Activated CD4-positive, alpha-beta T cell treated with anti-CD3 and anti-CD28 coated beads, Interleukin-2, amount 10 ng/mL, durations not matched to agents 24 days and 14 days (primary cell): ENCODE results near the gene UBE2L3. TPM values are rescaled to one million over a fixed set of nuclear protein-coding genes. Genes with fewer than 3 reads are reported as not detected.
A peak's percentile ranks its signal among the peaks of the same experiment; 100 is the strongest.
"Not testable (repeated sequence)": the region's sequence is repeated elsewhere in the genome, so short reads cannot be mapped to it uniquely, and the experiment has no call there.

Experiments
- DNase-seq: peaks from one replicate; pipeline ENCODE4 v3.0.0; 2022
- H3K27ac Mint-ChIP-seq: one replicate; pipeline ENCODE4 v1.8.0; 2022; ENCODE audit warnings: mild to moderate bottlenecking, mixed read lengths
- H3K27me3 Mint-ChIP-seq: one replicate; pipeline ENCODE4 v1.8.0; 2022; ENCODE audit warnings: mixed read lengths
- H3K36me3 Mint-ChIP-seq: one replicate; pipeline ENCODE4 v1.8.0; 2022; ENCODE audit warnings: low read depth, mild to moderate bottlenecking, mixed read lengths
- H3K4me1 Mint-ChIP-seq: one replicate; pipeline ENCODE4 v1.8.0; 2021; ENCODE audit warnings: mixed read lengths
- H3K4me3 Mint-ChIP-seq: one replicate; pipeline ENCODE4 v1.8.0; 2022; ENCODE audit warnings: mild to moderate bottlenecking, moderate library complexity, mixed read lengths
- H3K9me3 Mint-ChIP-seq: one replicate; pipeline ENCODE4 v1.8.0; 2021; ENCODE audit warnings: mixed read lengths
- intact Hi-C: fragments of 100-400 bp; cut with micrococcal nuclease; formaldehyde crosslinking; loops from one replicate; pipeline ENCODE4 v1.15.1; 2023
- total RNA-seq: library from RNA; stranded (reverse); gene quantifications from 2 replicates; pipeline ENCODE4 v1.2.3, GENCODE V29; 2022

The UBE2L3 gene
- total RNA-seq, 1 donor from 2014 or later, result 63.3 TPM

DNA sequence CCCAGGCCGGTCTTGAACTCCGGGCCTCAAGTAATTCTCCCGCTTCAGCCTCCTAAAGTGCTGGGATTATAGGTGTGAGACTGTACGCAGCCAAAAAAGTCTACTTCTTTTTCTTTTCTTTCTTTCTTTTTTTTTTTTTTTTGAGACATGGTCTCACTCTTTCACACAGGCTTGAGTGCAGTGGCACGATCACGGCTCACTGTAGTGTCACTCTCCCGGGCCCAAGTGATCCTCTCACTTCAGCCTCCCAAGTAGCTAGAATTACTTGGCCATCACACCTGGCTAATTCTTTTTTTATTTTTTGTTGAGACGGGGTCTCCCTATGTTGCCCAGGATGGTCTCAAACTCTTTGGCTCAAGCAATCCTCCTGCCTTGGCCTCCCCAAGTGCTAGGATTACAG is 3.6 kb upstream of the UBE2L3 start:
- H3K4me1 Mint-ChIP-seq, result peaks cover 5% of the 10 kb centered on the region
- H3K27me3 Mint-ChIP-seq, result peaks cover 8% of the 10 kb centered on the region
- H3K27ac Mint-ChIP-seq, result no peak overlapping the region
- H3K36me3 Mint-ChIP-seq, result peaks cover 5% of the 10 kb centered on the region
- H3K4me3 Mint-ChIP-seq, result no peak overlapping the region
- intact Hi-C loops, result no loop called here
- H3K9me3 Mint-ChIP-seq, result no peaks in the 10 kb centered on the region
- no peak for DNase-seq

- H3K4me3 Mint-ChIP-seq, result no peak overlapping the region
- H3K4me1 Mint-ChIP-seq, result peaks cover 7% of the 10 kb centered on the region
- no peak overlapping the region for H3K27ac Mint-ChIP-seq
- peaks cover 7% of the 10 kb centered on the region for H3K36me3 Mint-ChIP-seq
- DNase-seq, result no peak
- H3K27me3 Mint-ChIP-seq, result peaks cover 8% of the 10 kb centered on the region
- no peaks in the 10 kb centered on the region for H3K9me3 Mint-ChIP-seq
- intact Hi-C loops, result no loop called here
These were observed 3.1 kb upstream of the UBE2L3 start for GRCh38 chr22:21564411-21564810.

DNA sequence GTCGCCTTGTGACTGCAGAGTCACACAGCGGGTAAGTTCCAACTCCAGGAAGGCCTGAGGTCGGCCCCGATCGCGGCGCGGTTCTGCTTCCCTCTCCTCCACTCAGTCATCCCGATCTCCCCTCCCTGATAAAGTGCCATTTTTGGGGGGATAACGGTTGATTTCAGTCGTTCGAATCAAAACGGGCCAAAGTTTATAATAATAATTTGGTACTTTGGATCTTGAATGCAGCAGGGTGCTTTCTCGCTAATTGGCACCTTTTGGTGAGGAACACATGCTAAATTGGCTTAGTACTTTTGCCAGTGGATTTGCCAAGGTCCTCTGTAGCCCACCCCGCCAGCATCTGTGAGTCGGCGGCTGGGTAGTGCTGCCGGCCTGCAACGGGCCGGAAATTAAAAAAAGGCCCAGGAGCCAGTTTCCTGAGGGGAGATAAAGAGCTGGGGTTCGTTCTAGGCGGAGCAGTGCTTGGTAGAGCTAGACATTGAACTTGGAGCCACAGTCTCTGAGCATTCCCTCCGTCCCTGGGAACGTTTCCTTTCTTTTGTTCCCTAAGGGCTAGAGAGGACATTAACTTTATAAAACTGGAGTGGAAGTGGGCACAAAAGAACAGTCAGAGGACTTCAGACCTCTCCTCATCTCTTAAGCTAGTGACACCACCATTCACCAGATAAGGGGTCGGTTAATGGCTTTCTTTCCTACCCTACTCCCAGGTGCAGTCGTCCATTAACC is 997 bp downstream of the UBE2L3 start:
- intact Hi-C loops, result no loop called here
- peaks cover 33% of the 10 kb centered on the region for H3K4me1 Mint-ChIP-seq
- H3K27ac Mint-ChIP-seq, result peak overlapping the region; percentile 90
- no peaks in the 10 kb centered on the region for H3K27me3 Mint-ChIP-seq
- H3K9me3 Mint-ChIP-seq, result no peaks in the 10 kb centered on the region
- peaks cover 24% of the 10 kb centered on the region for H3K36me3 Mint-ChIP-seq
- H3K4me3 Mint-ChIP-seq, result peak overlapping the region; percentile 90
- DNase-seq, result peak; percentile 77

GRCh38 chr22:21569076-21569427 is 1.5 kb downstream of the UBE2L3 start:
- Mint-ChIP-seq H3K36me3 (peaks cover 24% of the 10 kb centered on the region), H3K4me1 (peaks cover 37% of the 10 kb centered on the region), H3K4me3 (peak overlapping the region; percentile 90), H3K27ac (peak overlapping the region; percentile 90)
- H3K9me3 Mint-ChIP-seq, H3K27me3 Mint-ChIP-seq, DNase-seq, intact Hi-C loops: not testable (repeated sequence)

GRCh38 chr22:21569459-21570170 is 2.1 kb downstream of the UBE2L3 start:
- intact Hi-C loops, result no loop called here
- H3K27ac Mint-ChIP-seq, result peak overlapping the region; percentile 73
- DNase-seq, result peak; percentile 59

DNA sequence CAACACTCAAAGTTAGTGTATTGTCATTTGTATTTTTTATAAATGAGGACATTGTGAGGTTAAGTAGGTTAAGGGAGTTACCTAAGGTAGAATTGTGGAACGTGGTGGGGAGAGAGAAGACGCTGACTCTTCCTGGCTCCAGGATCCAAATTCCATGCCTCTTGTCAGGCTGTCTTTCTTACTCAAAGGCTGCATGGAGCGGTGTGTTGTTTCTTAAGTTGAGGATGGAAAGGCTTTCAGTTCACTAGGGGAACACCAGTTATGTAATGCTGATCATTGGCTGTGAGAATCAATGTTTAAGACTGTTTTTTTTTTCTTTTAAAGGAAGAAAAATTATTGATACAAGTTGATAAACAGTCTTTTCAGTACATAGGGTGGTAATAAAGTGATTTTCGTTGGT is 2.9 kb downstream of the UBE2L3 start:
- Mint-ChIP-seq H3K27ac (no peak overlapping the region), H3K9me3 (no peaks in the 10 kb centered on the region), H3K4me1 (peaks cover 42% of the 10 kb centered on the region), H3K27me3 (no peaks in the 10 kb centered on the region), H3K4me3 (peak overlapping the region; percentile 90), H3K36me3 (peaks cover 24% of the 10 kb centered on the region)
- intact Hi-C loops, result no loop called here
- no peak for DNase-seq

More at GRCh38 chr22:21569459-21570170, 2.1 kb downstream of the UBE2L3 start:
- peak overlapping the region; percentile 90 for H3K4me3 Mint-ChIP-seq
- peaks cover 24% of the 10 kb centered on the region for H3K36me3 Mint-ChIP-seq
- no peaks in the 10 kb centered on the region for H3K9me3 Mint-ChIP-seq
- peaks cover 42% of the 10 kb centered on the region for H3K4me1 Mint-ChIP-seq
- H3K27me3 Mint-ChIP-seq, result no peaks in the 10 kb centered on the region

DNA sequence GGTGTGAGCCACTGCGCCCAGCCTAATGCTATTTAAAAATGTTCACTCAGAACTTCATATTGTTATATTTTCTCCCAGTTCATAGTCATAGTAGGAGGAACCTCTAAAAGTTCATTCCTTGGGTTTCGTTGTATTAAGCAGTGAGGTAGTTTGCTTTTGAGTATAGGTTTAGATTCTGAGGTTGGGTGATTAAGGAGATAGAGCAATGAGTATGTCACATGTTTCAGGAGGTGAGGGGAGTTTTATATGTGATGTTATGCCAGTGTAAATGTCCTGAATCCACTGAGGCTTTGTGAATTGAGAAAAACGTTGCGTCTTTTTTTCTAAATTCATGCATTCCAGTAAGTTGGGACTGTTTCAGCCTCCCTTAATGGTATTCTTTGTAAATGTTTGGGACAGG is 4.2 kb downstream of the UBE2L3 start:
- Mint-ChIP-seq H3K36me3 (peaks cover 25% of the 10 kb centered on the region), H3K4me3 (peak overlapping the region; percentile 73), H3K27ac (peak overlapping the region; percentile 84), H3K9me3 (no peaks in the 10 kb centered on the region), H3K27me3 (no peaks in the 10 kb centered on the region), H3K4me1 (peaks cover 42% of the 10 kb centered on the region)
- intact Hi-C loops, result loop anchor here (1.0 kb wide), 1 partner anchor 17 kb away; no protein-coding TSS in a partner anchor
- DNase-seq, result no peak

- Mint-ChIP-seq H3K9me3 (no peaks in the 10 kb centered on the region), H3K27me3 (no peaks in the 10 kb centered on the region), H3K4me3 (no peak overlapping the region), H3K4me1 (peaks cover 48% of the 10 kb centered on the region), H3K27ac (no peak overlapping the region), H3K36me3 (peaks cover 29% of the 10 kb centered on the region)
- DNase-seq, result no peak
- intact Hi-C loops, result no loop called here
These were observed 5.8 kb downstream of the UBE2L3 start for GRCh38 chr22:21573293-21573734.

DNA sequence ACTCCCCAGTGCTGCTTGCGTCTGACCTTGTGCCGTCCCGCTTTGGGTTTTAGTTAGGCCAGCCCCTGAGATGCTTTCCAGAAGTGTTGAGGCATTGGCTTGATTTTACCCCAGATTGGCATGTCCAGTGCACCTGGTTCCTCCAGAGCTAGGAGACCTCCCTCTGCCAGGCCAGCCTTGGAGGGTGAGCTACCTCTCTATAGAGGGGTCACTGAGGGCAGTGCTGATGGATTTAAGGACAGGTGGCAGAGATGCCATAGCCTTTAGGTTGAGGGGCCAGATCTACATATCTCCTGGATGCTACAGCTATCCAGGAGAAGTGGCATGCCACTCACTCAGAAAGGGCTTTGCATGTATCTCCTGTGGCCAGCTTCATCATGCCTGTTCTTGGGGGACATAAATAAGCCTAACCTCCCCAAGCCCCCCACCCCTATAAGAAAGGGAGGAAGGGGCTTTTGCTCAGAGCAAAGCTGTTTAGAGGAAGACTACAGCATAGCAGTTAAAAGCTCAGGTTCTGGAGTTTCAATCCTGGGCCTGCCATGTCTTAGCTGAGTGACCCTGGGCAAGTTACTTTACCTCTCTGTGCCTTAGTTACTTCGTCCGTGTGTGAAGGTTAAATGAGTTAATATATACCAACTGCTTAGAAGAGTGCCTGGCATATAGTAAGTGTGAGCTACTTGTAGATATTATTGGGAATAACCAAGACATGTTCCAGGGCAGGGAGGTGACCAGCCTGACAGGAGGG is 6.4 kb downstream of the UBE2L3 start:
- H3K4me1 Mint-ChIP-seq, result peaks cover 48% of the 10 kb centered on the region
- H3K27ac Mint-ChIP-seq, result peak overlapping the region; percentile 4
- peaks cover 25% of the 10 kb centered on the region for H3K36me3 Mint-ChIP-seq
- H3K4me3 Mint-ChIP-seq, result no peak overlapping the region
- no peak for DNase-seq
- no peaks in the 10 kb centered on the region for H3K9me3 Mint-ChIP-seq
- intact Hi-C loops, result no loop called here
- H3K27me3 Mint-ChIP-seq, result no peaks in the 10 kb centered on the region

GRCh38 chr22:21579474-21579851 is 11.9 kb downstream of the UBE2L3 start:
- Mint-ChIP-seq H3K27ac (no peak overlapping the region), H3K4me3 (no peak overlapping the region), H3K9me3 (no peaks in the 10 kb centered on the region), H3K36me3 (peaks cover 14% of the 10 kb centered on the region), H3K4me1 (peaks cover 20% of the 10 kb centered on the region), H3K27me3 (no peaks in the 10 kb centered on the region)
- intact Hi-C loops, result no loop called here
- DNase-seq, result no peak

- intact Hi-C loops, H3K4me3 Mint-ChIP-seq, H3K27me3 Mint-ChIP-seq, H3K9me3 Mint-ChIP-seq, DNase-seq, H3K27ac Mint-ChIP-seq: not testable (repeated sequence)
- Mint-ChIP-seq H3K4me1 (peaks cover 22% of the 10 kb centered on the region), H3K36me3 (peaks cover 18% of the 10 kb centered on the region)
These were observed 13.1 kb downstream of the UBE2L3 start for GRCh38 chr22:21580623-21581007.

- H3K27ac Mint-ChIP-seq, H3K27me3 Mint-ChIP-seq, intact Hi-C loops, H3K4me3 Mint-ChIP-seq, DNase-seq, H3K9me3 Mint-ChIP-seq: not testable (repeated sequence)
- Mint-ChIP-seq H3K36me3 (peaks cover 19% of the 10 kb centered on the region), H3K4me1 (peaks cover 22% of the 10 kb centered on the region)
These were observed 13.6 kb downstream of the UBE2L3 start for GRCh38 chr22:21581009-21581713.

- intact Hi-C loops, result no loop called here
These were observed 15.6 kb downstream of the UBE2L3 start for GRCh38 chr22:21582801-21583740.

More at GRCh38 chr22:21582801-21583740, 15.6 kb downstream of the UBE2L3 start:
- Mint-ChIP-seq H3K27ac (peak overlapping the region; percentile 72), H3K9me3 (no peaks in the 10 kb centered on the region), H3K36me3 (peaks cover 18% of the 10 kb centered on the region), H3K4me1 (peaks cover 27% of the 10 kb centered on the region), H3K4me3 (no peak overlapping the region), H3K27me3 (no peaks in the 10 kb centered on the region)
- no peak for DNase-seq
